ENCODE measurements around the gene CAPN12. TPM values are rescaled to one million over a fixed set of nuclear protein-coding genes. Genes with fewer than 3 reads are reported as not detected.

Gene CAPN12
- total and polyA plus RNA-seq, 2 experiments from 2014 or later = 19.1 to 20.5 TPM

- DNase-seq (ENCODE audit: low spot score) (no peak), ATAC-seq (no peak)
- H3K36me3 Mint-ChIP-seq (ENCODE audit: low read depth) = peaks cover 4% of the 10 kb centered on the region; the same call in 1 of the 3 replicates
- no peak overlapping the region for H3K4me3 ChIP-seq
- no peaks in the 10 kb centered on the region for H3K79me2 ChIP-seq (replicated peaks; ENCODE audit: insufficient read depth)
- no peak for TF ChIP-seq ZNF114 (CRISPR knock-in tag; IDR thresholded peaks at IDR 0.05)
- no peak for TF ChIP-seq REST (IDR thresholded peaks at IDR 0.05; ENCODE audit: unreplicated experiment)
- TF ChIP-seq CTCF (conservative IDR thresholded peaks at IDR 0.05; ENCODE audit: low read depth in 2 of 2) = no peak
- TF ChIP-seq JUNB (IDR thresholded peaks at IDR 0.05; ENCODE audit: unreplicated experiment) = no peak
- no peak for TF ChIP-seq EZH2phosphoT487 (IDR thresholded peaks at IDR 0.05; ENCODE audit: unreplicated experiment)
- TF ChIP-seq NANOG (IDR thresholded peaks at IDR 0.05; ENCODE audit: borderline replicate concordance) = no peak
- no peaks in the 10 kb centered on the region for H4K20me1 ChIP-seq (replicated peaks; ENCODE audit: insufficient read depth)
- peaks cover 6% of the 10 kb centered on the region for H3K4me1 ChIP-seq (ENCODE audit: insufficient read depth)
- H3K27me3 ChIP-seq (ENCODE audit: insufficient read depth) = peaks cover 10% of the 10 kb centered on the region
- H3K4me3 Mint-ChIP-seq = no peak overlapping the region
- H3K9me3 Mint-ChIP-seq = no peaks in the 10 kb centered on the region; the same call in 1 of the 3 replicates
- H3K36me3 ChIP-seq (ENCODE audit: insufficient read depth) = no peaks in the 10 kb centered on the region
- peaks cover 8% of the 10 kb centered on the region for H3K4me1 Mint-ChIP-seq
- no peaks in the 10 kb centered on the region; the same call in 1 of the 2 replicates for H3F3A ChIP-seq (replicated peaks; ENCODE audit: low read depth)
- no peak overlapping the region for H2AFZ ChIP-seq
- no peak overlapping the region for H3K27ac ChIP-seq (ENCODE audit: low read depth)
- H3K9me2 ChIP-seq (ENCODE audit: insufficient read depth) = no peaks in the 10 kb centered on the region
- peaks cover 35% of the 10 kb centered on the region for H3K27me3 Mint-ChIP-seq (ENCODE audit: insufficient read depth, low read depth, poor library complexity)
- no peak overlapping the region for H3K27ac Mint-ChIP-seq
- no peak overlapping the region for H3K4me2 ChIP-seq
These were observed 4.6 kb downstream of the CAPN12 start for GRCh38 chr19:38739440-38740256.

- peaks cover 4% of the 10 kb centered on the region; the same call in 1 of the 3 replicates for H3K36me3 Mint-ChIP-seq (ENCODE audit: low read depth)
- no peak for TF ChIP-seq EZH2phosphoT487 (IDR thresholded peaks at IDR 0.05; ENCODE audit: unreplicated experiment)
- no peak overlapping the region for H3K27ac ChIP-seq (ENCODE audit: low read depth)
- H3K4me2 ChIP-seq = peak overlapping the region; percentile 67; the same call in 1 of the 2 replicates
- no peak overlapping the region for H2AFZ ChIP-seq
- H3K9me3 Mint-ChIP-seq = no peaks in the 10 kb centered on the region; the same call in 1 of the 3 replicates
- H3K4me1 ChIP-seq (ENCODE audit: insufficient read depth) = peaks cover 13% of the 10 kb centered on the region
- H3K27me3 ChIP-seq (ENCODE audit: insufficient read depth) = peaks cover 10% of the 10 kb centered on the region
- H3K4me3 ChIP-seq = no peak overlapping the region; the same call in 1 of the 2 replicates
- H3K4me1 Mint-ChIP-seq = peaks cover 12% of the 10 kb centered on the region
- peaks cover 38% of the 10 kb centered on the region for H3K27me3 Mint-ChIP-seq (ENCODE audit: insufficient read depth, low read depth, poor library complexity)
- no peaks in the 10 kb centered on the region for H4K20me1 ChIP-seq (replicated peaks; ENCODE audit: insufficient read depth)
- H3K79me2 ChIP-seq (replicated peaks; ENCODE audit: insufficient read depth) = no peaks in the 10 kb centered on the region
- no peaks in the 10 kb centered on the region for H3K9me2 ChIP-seq (ENCODE audit: insufficient read depth)
- H3F3A ChIP-seq (replicated peaks; ENCODE audit: low read depth) = no peaks in the 10 kb centered on the region; the same call in 1 of the 2 replicates
- ATAC-seq = no peak
- H3K36me3 ChIP-seq (ENCODE audit: insufficient read depth) = no peaks in the 10 kb centered on the region
- DNase-seq (ENCODE audit: low spot score) = no peak
- no peak overlapping the region for H3K27ac Mint-ChIP-seq
- peak overlapping the region; percentile 33; the same call in 1 of the 3 replicates for H3K4me3 Mint-ChIP-seq
These were observed 6.1 kb downstream of the CAPN12 start for GRCh38 chr19:38737921-38738737.
